Breast epithelium (tissue), 4 donors: ENCODE measurements around the gene PTPN14. TPM values are rescaled to one million over a fixed set of nuclear protein-coding genes. Genes with fewer than 3 reads are reported as not detected.
A peak's percentile ranks its signal among the peaks of the same experiment; 100 is the strongest.

Experiments
- DNase-seq, 2 donors: peaks; one replicate each; pipeline ENCODE4 v3.0.0-alpha.2; 2019; ENCODE audit warnings: low spot score in 2 of 2
- H3K27ac ChIP-seq, 2 donors: fragments of 200-600 bp; sonication (generic) in 1 of 2; one replicate each; pipeline ENCODE4 v1.5.1; 2016 to 2019; ENCODE audit warnings: mild to moderate bottlenecking in 1 of 2
- H3K27me3 ChIP-seq, 2 donors: fragments of 200-600 bp; sonication (generic) in 1 of 2; one replicate each; pipeline versions ENCODE4 v1.5.1 to v1.6.0; 2017 to 2019; ENCODE audit warnings: control low read depth in 1 of 2, mild to moderate bottlenecking in 1 of 2
- H3K36me3 ChIP-seq: fragments of 200-600 bp; one replicate; pipeline ENCODE4 v1.5.1; 2019
- H3K4me1 ChIP-seq, 2 donors: fragments of 200-600 bp; sonication (generic); one replicate each; pipeline ENCODE4 v1.5.1; 2016 to 2019; ENCODE audit warnings: control low read depth in 1 of 2
- H3K4me3 ChIP-seq, 3 donors: fragments of 200-600 bp; sonication (generic); 1 replicate in 2 of 3; 2 replicates in 1 of 3; pipeline ENCODE4 v1.5.1; 2016 to 2019; ENCODE audit warnings: mild to moderate bottlenecking in 3 of 3, moderate library complexity in 2 of 3
- H3K9me3 ChIP-seq, 2 donors: fragments of 200-600 bp; sonication (generic) in 1 of 2; one replicate each; pipeline ENCODE4 v1.5.1; 2016 to 2019; ENCODE audit warnings: control low read depth in 1 of 2
- CTCF ChIP-seq, 3 donors: fragments of 450-650 bp; IDR thresholded peaks; one replicate each; pipeline ENCODE4 v1.5.1; 2016 to 2017; ENCODE audit warnings: antibody characterized with exemption in 3 of 3, mild to moderate bottlenecking in 3 of 3, moderate library complexity in 3 of 3
- POLR2A ChIP-seq: fragments of 450-650 bp; IDR thresholded peaks from one replicate; pipeline ENCODE4 v1.6.1; 2016; ENCODE audit warnings: antibody characterized with exemption, mild to moderate bottlenecking, moderate library complexity
- POLR2AphosphoS5 ChIP-seq, 3 donors: sonication (generic); formaldehyde crosslinking; IDR thresholded peaks; one replicate each; pipeline ENCODE4 v1.6.1; 2017; ENCODE audit warnings: antibody characterized with exemption in 3 of 3
- intact Hi-C: fragments of 100-400 bp; cut with DNase I; formaldehyde crosslinking; loops from one replicate; pipeline ENCODE4 v1.15.1; 2023; ENCODE audit warnings: low total_unique reads
- total RNA-seq, 3 donors: library from RNA; depleted of rRNA; stranded (reverse); fragments of >200 nt; gene quantifications; one replicate each; pipeline ENCODE4 v1.1.0, GENCODE V29; 2016

PTPN14 gene
- total RNA-seq, 3 donors from 2014 or later = 30.4 to 57.4 (median 49.5) TPM

DNA sequence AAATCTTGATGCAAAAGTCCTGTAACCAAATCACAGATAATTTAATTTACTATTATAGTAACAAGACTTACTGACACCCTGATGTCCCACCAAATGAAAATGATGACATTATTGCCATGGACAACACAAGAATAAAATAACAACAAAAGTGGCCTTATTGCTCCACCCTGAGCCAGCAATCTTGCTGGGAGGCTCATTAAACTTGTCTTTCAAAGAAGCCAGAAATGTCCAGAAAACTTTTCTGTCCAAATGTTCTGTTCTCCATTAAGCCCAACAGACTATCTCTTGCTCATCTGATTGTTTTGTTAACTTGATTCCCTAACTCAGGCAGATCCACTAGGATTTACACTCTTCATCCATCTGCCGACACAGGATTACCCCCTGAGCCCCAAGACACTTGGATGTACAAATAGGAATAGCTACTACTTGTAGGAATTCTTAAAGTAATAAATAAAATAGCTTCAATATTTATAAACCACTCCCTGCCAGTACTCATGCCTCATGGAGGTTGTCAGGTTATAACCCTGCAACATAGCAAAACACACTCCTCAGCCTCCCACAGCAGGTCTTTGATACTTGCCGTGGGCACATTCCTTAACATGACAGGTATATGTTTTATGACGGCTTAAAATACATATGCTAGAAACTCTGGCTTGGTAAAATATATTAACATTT, 84.9 kb downstream of the PTPN14 start:
- Histone ChIP-seq H3K4me1 (no peaks in the 10 kb centered on the region), H3K9me3 (no peaks in the 10 kb centered on the region), H3K4me3 (peak overlapping the region in 1 of 3 donors; percentile 23), H3K27ac (peak overlapping the region; percentile 65 to 79), H3K36me3 (no peaks in the 10 kb centered on the region), H3K27me3 (no peaks in the 10 kb centered on the region)
- no peak for DNase-seq
- TF ChIP-seq POLR2AphosphoS5 (IDR thresholded peaks at IDR 0.05) = no peak
- TF ChIP-seq POLR2A = no peak
- no peak for TF ChIP-seq CTCF (IDR thresholded peaks at IDR 0.05)
- intact Hi-C loops = no loop called here

- intact Hi-C loops = no loop called here
- Histone ChIP-seq H3K4me3 (no peak overlapping the region), H3K27ac (peak overlapping the region in 1 of 2 donors; percentile 39), H3K9me3 (no peaks in the 10 kb centered on the region), H3K27me3 (no peaks in the 10 kb centered on the region), H3K4me1 (no peaks in the 10 kb centered on the region), H3K36me3 (no peaks in the 10 kb centered on the region)
- DNase-seq = no peak
- no peak for TF ChIP-seq CTCF (IDR thresholded peaks at IDR 0.05)
- no peak for TF ChIP-seq POLR2A
- TF ChIP-seq POLR2AphosphoS5 (IDR thresholded peaks at IDR 0.05) = no peak
These were observed 86.7 kb downstream of the PTPN14 start for GRCh38 chr1:214464445-214465287.

GRCh38 chr1:214463596-214463995, 87.8 kb downstream of the PTPN14 start:
- no peaks in the 10 kb centered on the region for H3K4me1 ChIP-seq
- H3K27me3 ChIP-seq = no peaks in the 10 kb centered on the region
- intact Hi-C loops = no loop called here
- TF ChIP-seq POLR2AphosphoS5 (IDR thresholded peaks at IDR 0.05) = no peak
- TF ChIP-seq CTCF (IDR thresholded peaks at IDR 0.05) = no peak
- no peak for TF ChIP-seq POLR2A
- no peak for DNase-seq
- no peaks in the 10 kb centered on the region for H3K36me3 ChIP-seq
- no peak overlapping the region for H3K4me3 ChIP-seq
- H3K9me3 ChIP-seq = no peaks in the 10 kb centered on the region
- H3K27ac ChIP-seq = peak overlapping the region; percentile 33 to 45

- H3K27ac ChIP-seq = no peak overlapping the region
- H3K27me3 ChIP-seq = no peaks in the 10 kb centered on the region
- no peaks in the 10 kb centered on the region for H3K36me3 ChIP-seq
- intact Hi-C loops = no loop called here
- H3K4me3 ChIP-seq = no peak overlapping the region
- TF ChIP-seq CTCF (IDR thresholded peaks at IDR 0.05) = no peak
- TF ChIP-seq POLR2AphosphoS5 (IDR thresholded peaks at IDR 0.05) = no peak
- TF ChIP-seq POLR2A = no peak
- no peak for DNase-seq
- no peaks in the 10 kb centered on the region for H3K4me1 ChIP-seq
- H3K9me3 ChIP-seq = no peaks in the 10 kb centered on the region
These were observed 88.5 kb downstream of the PTPN14 start for GRCh38 chr1:214462882-214463281.

DNA sequence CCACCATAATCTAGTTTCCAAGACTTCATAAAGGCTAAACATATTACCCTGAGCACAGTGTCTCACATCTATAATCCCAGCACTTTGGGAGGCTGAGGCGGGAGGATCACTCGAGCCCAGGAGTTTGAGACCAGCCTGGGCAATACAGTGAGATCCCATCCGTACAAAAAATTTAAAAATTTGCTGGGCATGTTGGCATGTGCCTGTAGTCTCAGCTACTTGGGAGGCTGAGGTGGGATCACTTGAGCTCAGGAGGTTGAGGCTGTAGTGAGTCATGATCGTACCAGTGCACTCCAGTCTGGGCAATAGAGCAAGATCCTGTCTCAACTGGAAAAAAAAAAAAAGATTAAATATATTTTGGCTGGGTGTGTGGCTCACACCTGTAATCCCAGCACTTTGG, 90.1 kb downstream of the PTPN14 start:
- H3K4me1 ChIP-seq = no peaks in the 10 kb centered on the region
- H3K27ac ChIP-seq = no peak overlapping the region
- TF ChIP-seq POLR2A (no peak), POLR2AphosphoS5 (IDR thresholded peaks at IDR 0.05) (no peak), CTCF (IDR thresholded peaks at IDR 0.05) (no peak)
- no peak overlapping the region for H3K4me3 ChIP-seq
- intact Hi-C loops = no loop called here
- no peaks in the 10 kb centered on the region for H3K9me3 ChIP-seq
- H3K27me3 ChIP-seq = no peaks in the 10 kb centered on the region
- H3K36me3 ChIP-seq = no peaks in the 10 kb centered on the region
- DNase-seq = no peak
